Heart right ventricle (tissue), 16 donors: ENCODE results near the gene RASL10A. TPM values are rescaled to one million over a fixed set of nuclear protein-coding genes. Genes with fewer than 3 reads are reported as not detected.
A peak's percentile ranks its signal among the peaks of the same experiment; 100 is the strongest.
"Not testable (repeated sequence)": the region's sequence is repeated elsewhere in the genome, so short reads cannot be mapped to it uniquely, and the experiment has no call there.

Experiments used
- ATAC-seq, 8 donors: fragments of 200-7000 bp; cut with Tn5 transposase; one replicate each; pipeline ENCODE4 v1.9.1; 2020; ENCODE audit warnings: mild to moderate bottlenecking in 8 of 8, moderate library complexity in 8 of 8, moderate number of reproducible peaks in 1 of 8
- DNase-seq, 2 donors: peaks; one replicate each; pipeline ENCODE4 v3.0.0-alpha.2; 2020
- H3K27ac ChIP-seq, 10 donors: fragments of 200-600 bp; sonication (generic) in 2 of 10; one replicate each; pipeline versions ENCODE4 v1.5.0 to v1.8.0; 2020 to 2022; ENCODE audit warnings: mild to moderate bottlenecking in 3 of 10
- H3K27me3 ChIP-seq, 7 donors: fragments of 200-600 bp; one replicate each; pipeline ENCODE4 v1.8.0; 2021 to 2022; ENCODE audit warnings: mild to moderate bottlenecking in 2 of 7
- H3K36me3 ChIP-seq, 9 donors: fragments of 200-600 bp; sonication (generic) in 1 of 9; one replicate each; pipeline versions ENCODE4 v1.5.0 to v1.8.0; 2020 to 2022; ENCODE audit warnings: mild to moderate bottlenecking in 2 of 9
- H3K4me1 ChIP-seq, 9 donors: fragments of 200-600 bp; sonication (generic) in 1 of 9; one replicate each; pipeline versions ENCODE4 v1.5.0 to v1.8.0; 2020 to 2022; ENCODE audit warnings: mild to moderate bottlenecking in 4 of 9
- H3K4me3 ChIP-seq, 10 donors: fragments of 200-600 bp; sonication (generic) in 2 of 10; one replicate each; pipeline versions ENCODE4 v1.5.0 to v1.8.0; 2020 to 2022; ENCODE audit warnings: mild to moderate bottlenecking in 7 of 10, moderate library complexity in 2 of 10
- H3K9me3 ChIP-seq, 11 donors: fragments of 200-600 bp in 10 of 11; sonication (generic) in 2 of 11; one replicate each; pipeline versions ENCODE4 v1.5.0 to v1.8.0; 2013 to 2022; ENCODE audit warnings: mild to moderate bottlenecking in 2 of 11, control low read depth in 1 of 11, moderate library complexity in 1 of 11
- WGBS, 2 donors: extraction: QIAGEN DNeasy Blood & Tissue Kit; methylation state at CpG; one replicate each; pipeline ENCODE4 v1.1.7; 2013; ENCODE audit warnings: inconsistent platforms in 1 of 2; 5-methylcytosine and 5-hydroxymethylcytosine counted together
- intact Hi-C, 10 donors: fragments of 100-400 bp; cut with DNase I; formaldehyde crosslinking; loops; one replicate each; pipeline versions ENCODE4 v1.11.1 to v1.14.2; 2022
- polyA plus RNA-seq, 2 donors: library from polyadenylated mRNA; stranded (reverse); fragments of 200-250 nt; gene quantifications; one replicate each; pipeline ENCODE4 v1.2.3, GENCODE V29; 2013
- total RNA-seq, 10 donors: library from RNA; stranded (reverse); fragmentation: NEBNext Ultra II Directional in 3 of 10; extraction: Animal tissue kit (Norgen Biotek cat#: 25700) in 3 of 10; gene quantifications; one replicate each; pipeline versions ENCODE4 v1.2.1 to v1.2.4, GENCODE V29; 2021 to 2023
- TF ChIP-seq, protein P1 (sequence below), 9 donors: fragments of 200-600 bp; sonication (generic) in 2 of 9; IDR thresholded peaks; one replicate each; pipeline versions ENCODE4 v1.5.0 to v1.8.0; 2021 to 2022; ENCODE audit warnings: antibody characterized with exemption in 9 of 9, mild to moderate bottlenecking in 5 of 9, moderate library complexity in 1 of 9
- donor health status: Arrhythmogenic right ventricular cardiomyopathy.
- donor health status: ischemic (EF 13 %, LVEDD 7.1; RV severe dilation, severe dysfunction).
- donor health status: healthy with polysubstance abuse.
- donor health status: DM: no; HTN: yes; CAD: no.
- donor health status: DM: no; HTN: no; CAD: no.
- donor health status: ischemic (EF 25% LVEDD 6.9; RV normal size, moderate dysfunction).
- donor health status: ischemic (EF 25% LVEDD 5.7; RV mildly dilated, moderate dysfunction).
- donor health status: healthy.
- donor health status: DM: yes; HTN: yes; CAD: no.
- donor health status: Ischemic cardiomyopathy.
- donor health status: ischemic (EF 35%, LVEDD 5.7; RV mildly dilated, moderate dysfunction).
- donor health status: nonischemic (EF 11% LVEDD 7.7; RV severe dilation, severe dysfunction).
- donor health status: DM: yes; HTN: yes; CAD: no.
- donor health status: PGD.
- donor health status: ischemic (EF 29% LVEDD 5.4; RV normal size, mild dysfunction).
- donor health status: nonischemic (EF 23%, LVEDD 6.1; RV moderate dilation, normal function).

Gene RASL10A
- total and polyA plus RNA-seq, 12 donors: 0.87 to 4.3 (median 1.7) TPM

DNA sequence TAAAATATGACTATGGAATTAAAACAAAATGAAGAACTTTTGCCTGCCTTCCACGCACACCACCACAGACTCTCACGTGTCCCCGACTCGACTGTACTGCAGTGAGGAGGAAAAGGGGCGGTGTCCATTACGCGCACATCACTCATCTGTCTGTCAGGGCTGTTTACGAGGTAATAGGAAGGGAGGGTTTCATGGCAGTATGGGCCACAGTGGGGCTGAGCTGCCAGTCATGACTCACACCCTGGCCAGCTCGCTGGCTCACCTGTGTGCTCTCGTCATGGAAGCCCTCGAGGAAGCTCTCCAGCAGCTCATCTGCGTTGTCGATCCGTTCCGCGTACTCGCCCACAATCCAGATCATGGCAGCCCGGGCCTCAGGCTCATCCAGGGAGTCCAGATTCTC, 33.5 kb upstream of the RASL10A start:
- no peak for ATAC-seq
- WGBS, 2 donors: 91 to 94% methylated on average over 18 of the region's 18 CpGs
- H3K4me3 ChIP-seq: no peak overlapping the region
- H3K27ac ChIP-seq: no peak overlapping the region
- H3K9me3 ChIP-seq: no peaks in the 10 kb centered on the region
- H3K36me3 ChIP-seq: peaks cover 0 to 100% (median 57%) of the 10 kb centered on the region in 9 donors
- peaks cover 0 to 29% (median 13%) of the 10 kb centered on the region in 9 donors for H3K4me1 ChIP-seq
- TF ChIP-seq, protein P1, sequence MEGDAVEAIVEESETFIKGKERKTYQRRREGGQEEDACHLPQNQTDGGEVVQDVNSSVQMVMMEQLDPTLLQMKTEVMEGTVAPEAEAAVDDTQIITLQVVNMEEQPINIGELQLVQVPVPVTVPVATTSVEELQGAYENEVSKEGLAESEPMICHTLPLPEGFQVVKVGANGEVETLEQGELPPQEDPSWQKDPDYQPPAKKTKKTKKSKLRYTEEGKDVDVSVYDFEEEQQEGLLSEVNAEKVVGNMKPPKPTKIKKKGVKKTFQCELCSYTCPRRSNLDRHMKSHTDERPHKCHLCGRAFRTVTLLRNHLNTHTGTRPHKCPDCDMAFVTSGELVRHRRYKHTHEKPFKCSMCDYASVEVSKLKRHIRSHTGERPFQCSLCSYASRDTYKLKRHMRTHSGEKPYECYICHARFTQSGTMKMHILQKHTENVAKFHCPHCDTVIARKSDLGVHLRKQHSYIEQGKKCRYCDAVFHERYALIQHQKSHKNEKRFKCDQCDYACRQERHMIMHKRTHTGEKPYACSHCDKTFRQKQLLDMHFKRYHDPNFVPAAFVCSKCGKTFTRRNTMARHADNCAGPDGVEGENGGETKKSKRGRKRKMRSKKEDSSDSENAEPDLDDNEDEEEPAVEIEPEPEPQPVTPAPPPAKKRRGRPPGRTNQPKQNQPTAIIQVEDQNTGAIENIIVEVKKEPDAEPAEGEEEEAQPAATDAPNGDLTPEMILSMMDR (IDR thresholded peaks at IDR 0.05): no peak
- intact Hi-C loops: no loop called here
- no peaks in the 10 kb centered on the region for H3K27me3 ChIP-seq
- DNase-seq: no peak

DNA sequence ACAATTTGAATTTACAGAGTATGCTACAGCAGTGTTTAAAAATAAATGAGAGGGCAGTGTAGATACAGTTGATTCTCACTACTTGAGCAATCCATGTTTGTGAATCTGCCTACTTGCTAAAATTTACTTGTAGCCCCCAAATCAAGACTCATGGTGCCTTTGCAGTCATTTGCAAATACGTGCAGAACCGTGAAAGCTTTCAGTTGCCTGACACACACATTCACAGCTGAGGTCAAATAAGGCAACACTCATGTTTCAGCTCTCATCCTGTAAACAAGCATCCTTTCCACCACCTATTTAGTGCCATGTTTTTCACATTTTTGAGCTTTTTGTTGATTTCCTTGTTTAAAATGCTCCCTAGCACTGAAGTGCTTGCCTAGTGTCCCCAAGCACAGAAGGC, 32.5 kb upstream of the RASL10A start:
- H3K27me3 ChIP-seq: no peaks in the 10 kb centered on the region
- H3K36me3 ChIP-seq: peaks cover 0 to 100% (median 54%) of the 10 kb centered on the region in 9 donors
- TF ChIP-seq, protein P1 (IDR thresholded peaks at IDR 0.05): no peak
- H3K4me3 ChIP-seq: no peak overlapping the region
- intact Hi-C loops: no loop called here
- H3K4me1 ChIP-seq: peaks cover 0 to 38% (median 17%) of the 10 kb centered on the region in 9 donors
- DNase-seq (no peak), ATAC-seq (no peak)
- H3K9me3 ChIP-seq: no peaks in the 10 kb centered on the region
- WGBS, 2 donors: 83 to 89% methylated on average over 2 of the region's 2 CpGs
- no peak overlapping the region for H3K27ac ChIP-seq

DNA sequence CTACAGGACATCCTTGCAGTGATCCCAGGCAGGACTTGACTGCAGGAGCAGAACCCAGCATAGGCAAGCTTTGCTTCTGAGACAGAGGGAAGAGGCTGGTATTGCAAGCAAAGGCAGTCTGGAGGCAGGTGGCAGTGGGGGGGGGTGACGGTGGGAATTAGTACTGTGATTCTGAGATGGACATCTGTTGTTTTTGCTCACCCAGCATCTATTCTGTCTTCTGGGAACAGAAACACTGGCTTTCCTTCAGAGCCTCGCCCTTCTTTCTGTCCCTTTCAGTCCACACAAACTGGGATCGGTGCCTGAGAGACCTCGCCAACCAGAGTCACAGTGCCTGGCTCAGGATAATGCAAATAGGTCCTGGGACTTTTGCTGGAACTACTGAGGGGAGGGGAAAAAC, 31.2 kb upstream of the RASL10A start:
- TF ChIP-seq, protein P1 (IDR thresholded peaks at IDR 0.05): no peak
- DNase-seq: no peak
- ATAC-seq: peak in 2 of 8 donors; percentile 31 to 39

DNA sequence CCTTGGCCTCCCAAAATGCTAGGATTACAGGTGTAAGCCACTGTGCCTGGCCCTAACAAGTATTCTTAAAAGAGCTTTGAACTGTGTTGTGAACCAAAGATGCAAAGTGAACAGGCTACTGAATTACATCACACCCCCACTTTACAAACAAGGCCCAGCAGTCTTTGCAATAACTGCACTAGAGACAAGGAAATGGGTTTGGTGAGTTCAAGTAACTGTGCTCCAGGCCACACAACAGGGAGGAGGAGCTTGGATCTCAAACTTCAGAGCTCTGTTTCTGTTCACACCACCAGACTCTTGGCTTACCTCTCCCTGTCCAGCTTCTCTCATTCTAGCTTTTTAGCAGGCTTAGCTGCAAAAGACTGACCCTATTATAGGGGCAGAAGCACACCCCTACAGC, 30.4 kb upstream of the RASL10A start:
- H3K4me1 ChIP-seq: peaks cover 0 to 55% (median 30%) of the 10 kb centered on the region in 9 donors
- intact Hi-C loops: no loop called here
- DNase-seq (no peak), ATAC-seq (no peak)
- peaks cover 0 to 100% (median 46%) of the 10 kb centered on the region in 9 donors for H3K36me3 ChIP-seq
- H3K4me3 ChIP-seq: no peak overlapping the region
- TF ChIP-seq, protein P1 (IDR thresholded peaks at IDR 0.05): no peak
- H3K27ac ChIP-seq: no peak overlapping the region
- no peaks in the 10 kb centered on the region for H3K27me3 ChIP-seq
- no peaks in the 10 kb centered on the region for H3K9me3 ChIP-seq

More for the DNA sequence above, 31.2 kb upstream of the RASL10A start:
- no peak overlapping the region for H3K4me3 ChIP-seq
- H3K36me3 ChIP-seq: peaks cover 0 to 100% (median 46%) of the 10 kb centered on the region in 9 donors
- H3K4me1 ChIP-seq: peaks cover 0 to 52% (median 30%) of the 10 kb centered on the region in 9 donors
- 59 to 63% methylated on average over 4 of the region's 4 CpGs for WGBS, 2 donors
- H3K27ac ChIP-seq: no peak overlapping the region
- H3K9me3 ChIP-seq: no peaks in the 10 kb centered on the region
- no peaks in the 10 kb centered on the region for H3K27me3 ChIP-seq
- intact Hi-C loops: no loop called here

DNA sequence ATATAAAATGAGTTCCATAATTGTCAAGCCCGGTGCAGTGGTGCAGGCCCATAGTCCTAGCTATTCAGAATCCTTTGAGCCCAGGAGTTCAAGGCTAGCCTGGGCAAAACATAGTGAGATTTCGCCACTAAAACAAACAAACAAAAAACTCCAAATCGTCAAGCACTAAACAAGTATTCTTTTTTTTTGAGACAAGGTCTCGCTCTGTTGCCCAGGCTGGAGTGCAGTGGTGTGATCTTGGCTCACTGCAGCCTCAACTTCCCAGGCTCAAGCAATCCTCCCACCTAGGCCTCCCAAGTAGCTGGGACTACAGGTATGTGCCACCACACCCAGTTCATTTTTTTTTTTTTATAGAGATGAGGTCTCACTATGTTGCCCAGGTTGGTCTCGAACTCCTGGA, 29.4 kb upstream of the RASL10A start:
- ATAC-seq, H3K9me3 ChIP-seq, DNase-seq, H3K4me3 ChIP-seq, H3K27me3 ChIP-seq: not testable (repeated sequence)
- Histone ChIP-seq H3K36me3 (peaks cover 0 to 100% (median 47%) of the 10 kb centered on the region in 9 donors), H3K27ac (peak overlapping the region in 4 of 10 donors; percentile 11 to 61 (median 32)), H3K4me1 (peaks cover 0 to 55% (median 30%) of the 10 kb centered on the region in 9 donors)
- intact Hi-C loops: loop anchor here in 2 of 10 donors (5.0 kb wide), 1 partner anchor 38 kb away; the partner anchor contains the start of gene GAS2L1 (in 2 of the 2)
- WGBS, 2 donors: 89 to 93% methylated on average over 5 of the region's 5 CpGs
